ENCODE data around the gene ZNF629. TPM values are rescaled to one million over a fixed set of nuclear protein-coding genes. Genes with fewer than 3 reads are reported as not detected.

ZNF629 gene
- total RNA-seq, 2 experiments from 2014 or later: 2.1 to 2.3 TPM

DNA sequence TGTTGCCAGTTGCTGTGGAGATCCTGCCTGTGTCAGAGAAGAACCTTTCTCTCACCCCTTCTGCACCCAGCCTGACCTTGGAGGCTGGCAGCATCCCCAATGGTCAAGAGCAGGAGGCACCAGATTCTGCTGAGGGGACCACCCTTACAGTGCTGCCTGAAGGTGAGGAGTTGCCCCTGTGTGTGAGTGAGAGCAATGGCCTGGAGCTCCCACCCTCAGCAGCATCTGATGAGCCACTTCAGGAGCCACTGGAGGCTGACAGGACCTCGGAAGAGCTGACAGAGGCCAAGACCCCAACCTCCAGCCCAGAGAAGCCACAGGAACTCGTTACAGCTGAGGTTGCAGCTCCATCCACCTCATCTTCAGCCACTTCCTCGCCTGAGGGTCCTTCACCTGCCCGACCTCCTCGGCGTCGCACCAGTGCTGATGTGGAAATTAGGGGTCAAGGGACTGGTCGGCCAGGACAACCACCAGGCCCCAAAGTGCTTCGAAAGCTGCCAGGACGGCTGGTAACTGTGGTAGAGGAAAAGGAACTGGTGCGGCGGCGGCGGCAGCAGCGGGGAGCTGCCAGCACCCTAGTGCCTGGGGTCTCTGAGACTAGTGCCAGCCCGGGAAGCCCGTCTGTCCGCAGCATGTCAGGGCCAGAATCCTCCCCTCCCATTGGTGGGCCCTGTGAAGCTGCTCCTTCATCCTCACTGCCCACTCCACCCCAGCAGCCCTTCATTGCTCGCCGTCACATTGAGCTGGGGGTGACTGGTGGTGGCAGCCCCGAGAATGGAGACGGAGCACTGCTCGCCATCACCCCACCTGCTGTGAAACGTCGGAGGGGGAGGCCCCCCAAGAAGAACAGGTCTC is 49.0 kb downstream of the ZNF629 start:
- DNase-seq: no peak
- Mint-ChIP-seq H3K9me3 (no peaks in the 10 kb centered on the region), H3K4me1 (ENCODE audit: low read depth) (peaks cover 10% of the 10 kb centered on the region), H3K27me3 (ENCODE audit: low read depth) (no peaks in the 10 kb centered on the region), H3K4me3 (no peak overlapping the region), H3K36me3 (ENCODE audit: low read depth) (peaks cover 51% of the 10 kb centered on the region), H3K27ac (no peak overlapping the region)
- CTCF ChIA-PET: interaction anchor here (0.6 kb wide), 1 partner anchor 10 kb away, joined by 3 read pairs; no protein-coding TSS in a partner anchor
- intact Hi-C loops (cut with micrococcal nuclease): no loop called here

DNA sequence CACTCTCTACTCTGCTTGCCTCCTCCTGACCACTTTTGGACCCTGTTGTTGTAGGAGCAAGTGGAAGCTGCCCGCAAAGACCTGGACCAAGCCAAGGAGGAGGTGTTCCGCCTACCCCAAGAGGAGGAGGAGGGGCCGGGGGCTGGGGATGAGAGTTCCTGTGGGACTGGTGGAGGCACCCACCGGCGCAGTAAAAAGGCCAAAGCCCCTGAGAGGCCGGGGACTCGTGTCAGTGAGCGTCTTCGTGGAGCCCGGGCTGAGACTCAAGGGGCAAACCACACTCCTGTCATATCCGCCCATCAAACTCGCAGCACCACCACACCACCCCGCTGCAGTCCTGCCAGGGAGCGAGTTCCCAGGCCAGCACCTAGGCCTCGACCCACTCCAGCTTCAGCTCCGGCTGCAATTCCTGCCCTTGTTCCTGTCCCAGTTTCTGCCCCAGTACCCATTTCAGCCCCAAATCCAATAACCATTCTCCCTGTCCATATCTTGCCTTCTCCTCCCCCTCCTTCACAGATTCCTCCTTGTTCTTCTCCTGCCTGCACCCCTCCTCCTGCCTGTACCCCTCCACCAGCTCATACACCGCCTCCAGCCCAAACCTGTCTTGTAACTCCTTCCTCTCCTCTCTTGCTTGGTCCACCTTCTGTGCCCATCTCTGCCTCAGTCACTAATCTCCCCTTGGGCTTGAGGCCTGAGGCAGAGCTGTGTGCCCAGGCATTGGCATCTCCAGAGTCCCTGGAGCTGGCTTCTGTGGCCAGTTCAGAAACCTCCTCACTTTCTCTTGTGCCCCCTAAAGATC is 49.8 kb downstream of the ZNF629 start:
- Mint-ChIP-seq H3K9me3 (no peaks in the 10 kb centered on the region), H3K27me3 (ENCODE audit: low read depth) (no peaks in the 10 kb centered on the region), H3K27ac (no peak overlapping the region), H3K36me3 (ENCODE audit: low read depth) (peaks cover 55% of the 10 kb centered on the region), H3K4me3 (no peak overlapping the region), H3K4me1 (ENCODE audit: low read depth) (peaks cover 10% of the 10 kb centered on the region)
- CTCF ChIA-PET: no interaction called here
- intact Hi-C loops (cut with micrococcal nuclease): no loop called here
- DNase-seq: no peak

DNA sequence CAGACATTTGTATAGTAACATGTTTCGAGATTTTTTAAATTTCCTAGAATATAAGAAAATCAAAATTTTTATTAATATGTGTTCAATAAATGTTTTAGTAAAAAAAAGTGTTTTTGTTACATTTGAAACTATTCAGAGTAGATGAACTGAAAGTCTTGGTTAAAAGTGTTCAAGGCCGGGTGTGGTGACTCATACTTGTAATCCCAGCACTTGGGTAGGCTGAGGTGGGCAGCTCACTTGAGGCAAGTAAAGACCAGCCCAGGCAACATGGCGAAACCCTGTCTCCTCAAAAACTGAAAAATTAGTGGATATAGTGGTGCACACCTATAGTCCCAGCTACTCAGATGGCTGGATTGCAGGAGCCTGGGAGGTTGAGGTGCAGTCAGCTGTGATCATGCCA is 55.6 kb downstream of the ZNF629 start:
- Mint-ChIP-seq H3K27ac (peak overlapping the region; percentile 41), H3K27me3 (ENCODE audit: low read depth) (no peaks in the 10 kb centered on the region), H3K4me3 (no peak overlapping the region), H3K9me3 (no peaks in the 10 kb centered on the region), H3K36me3 (ENCODE audit: low read depth) (peaks cover 54% of the 10 kb centered on the region), H3K4me1 (ENCODE audit: low read depth) (peaks cover 2% of the 10 kb centered on the region)
- no peak for DNase-seq
- CTCF ChIA-PET: no interaction called here
- intact Hi-C loops (cut with micrococcal nuclease): no loop called here

DNA sequence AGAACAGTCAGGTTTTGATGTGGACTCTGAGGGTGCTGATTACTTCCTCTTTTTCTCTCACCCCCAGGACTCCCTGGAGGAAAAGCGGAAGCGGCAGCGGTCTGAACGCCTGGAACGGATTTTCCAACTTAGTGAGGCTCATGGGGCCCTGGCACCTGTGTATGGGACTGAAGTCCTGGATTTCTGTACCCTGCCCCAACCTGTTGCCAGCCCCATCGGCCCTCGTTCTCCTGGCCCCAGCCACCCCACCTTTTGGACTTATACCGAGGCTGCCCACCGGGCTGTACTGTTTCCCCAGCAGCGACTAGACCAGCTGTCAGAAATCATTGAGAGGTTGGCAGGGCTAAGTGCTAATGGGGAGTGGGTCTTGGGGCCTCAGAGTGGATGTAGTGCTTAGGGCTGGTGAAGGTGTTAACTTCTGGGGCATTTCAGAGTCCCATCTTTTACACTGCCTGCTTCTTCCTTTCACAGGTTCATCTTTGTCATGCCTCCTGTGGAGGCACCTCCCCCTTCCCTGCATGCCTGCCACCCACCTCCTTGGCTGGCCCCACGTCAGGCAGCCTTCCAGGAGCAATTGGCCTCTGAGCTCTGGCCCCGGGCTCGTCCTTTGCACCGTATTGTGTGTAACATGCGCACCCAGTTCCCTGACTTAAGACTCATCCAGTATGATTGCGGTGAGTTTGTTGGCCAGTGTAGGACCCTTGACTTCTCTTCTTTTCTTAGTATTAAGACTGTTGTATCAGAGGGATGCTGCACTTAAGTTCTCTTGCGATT is 57.9 kb downstream of the ZNF629 start:
- CTCF ChIA-PET: no interaction called here
- H3K4me1 Mint-ChIP-seq (ENCODE audit: low read depth): peaks cover 2% of the 10 kb centered on the region
- H3K36me3 Mint-ChIP-seq (ENCODE audit: low read depth): peaks cover 53% of the 10 kb centered on the region
- H3K4me3 Mint-ChIP-seq: no peak overlapping the region
- no peak overlapping the region for H3K27ac Mint-ChIP-seq
- intact Hi-C loops (cut with micrococcal nuclease): no loop called here
- no peaks in the 10 kb centered on the region for H3K27me3 Mint-ChIP-seq (ENCODE audit: low read depth)
- no peaks in the 10 kb centered on the region for H3K9me3 Mint-ChIP-seq
- DNase-seq: no peak

Other genes starting within 250 kb of the ZNF629 start
- 1 to 10 TPM; 7.6 to 9.5 TPM for gene ZNF764, start 228.8 kb downstream of the ZNF629 start, total RNA-seq
- gene ZNF688, start 215.5 kb downstream of the ZNF629 start, total RNA-seq: 1 to 10 TPM; 3.7 to 3.9 TPM
- gene ZNF785, start 201.5 kb downstream of the ZNF629 start, total RNA-seq: 10 to 100 TPM; 11.9 to 13.2 TPM
- 10 to 100 TPM; 10.7 to 11.5 TPM for gene ZNF689, start 176.8 kb downstream of the ZNF629 start, total RNA-seq
- gene PRR14, start 136.2 kb downstream of the ZNF629 start, total RNA-seq: 10 to 100 TPM; 50.6 to 52.4 TPM
- 10 to 100 TPM; 83.8 to 84.8 TPM for gene FBRS, start 128.8 kb downstream of the ZNF629 start, total RNA-seq
- 10 to 100 TPM; 52.3 to 55.2 TPM for gene SRCAP, start 88.0 kb downstream of the ZNF629 start, total RNA-seq
- gene PHKG2, start 38.8 kb downstream of the ZNF629 start, total RNA-seq: 10 to 100 TPM; 23.3 to 26.4 TPM
- 1 to 10 TPM; 2.0 to 2.3 TPM for gene CFAP119, start 25.1 kb downstream of the ZNF629 start, total RNA-seq
- 10 to 100 TPM; 51.1 to 61.0 TPM for gene RNF40, start 24.9 kb downstream of the ZNF629 start, total RNA-seq
- 10 to 100 TPM; 18.1 to 18.6 TPM for gene BCL7C, start 106.9 kb upstream of the ZNF629 start, total RNA-seq
- gene CTF1, start 109.4 kb upstream of the ZNF629 start, total RNA-seq: under 1 TPM; 0.21 to 0.27 TPM
- gene FBXL19, start 136.4 kb upstream of the ZNF629 start, total RNA-seq: 10 to 100 TPM; 13.6 to 15.2 TPM
- 1 to 10 TPM; 4.2 to 4.7 TPM for gene ORAI3, start 161.9 kb upstream of the ZNF629 start, total RNA-seq
- 10 to 100 TPM; 14.3 to 14.6 TPM for gene SETD1A, start 170.5 kb upstream of the ZNF629 start, total RNA-seq
- under 1 TPM; 0.69 to 0.98 TPM for gene HSD3B7, start 198.0 kb upstream of the ZNF629 start, total RNA-seq
- gene STX1B, start 223.4 kb upstream of the ZNF629 start, total RNA-seq: under 1 TPM; 0.69 to 0.72 TPM
- 10 to 100 TPM; 32.9 to 38.0 TPM for gene STX4, start 246.4 kb upstream of the ZNF629 start, total RNA-seq

Data from activated naive CD4-positive, alpha-beta T cell treated with anti-CD3 and anti-CD28 coated beads for 36 hours (primary cell).